A673 (cell line): ENCODE measurements around the gene SPATA9. TPM values are rescaled to one million over a fixed set of nuclear protein-coding genes. Genes with fewer than 3 reads are reported as not detected.

ENCODE experiments used
- BruUV-seq: library from RNA; stranded (reverse); fragments of 400-500 nt; replicated peaks from 2 replicates; lab custom pipeline; 2021; lab: Mats Ljungman, UMichigan
- CTCF ChIA-PET: fragments of 300-600 bp; sonication (Branson Sonifier 250); formaldehyde crosslinking; loops from one replicate; lab custom pipeline; 2022; ENCODE audit warnings: antibody characterized with exemption; lab: Charles Lee
- POLR2A ChIA-PET: fragments of 300-600 bp; sonication (Branson Sonifier 250); formaldehyde crosslinking; loops from one replicate; lab custom pipeline; 2022; ENCODE audit warnings: antibody characterized with exemption; ENCODE audit not compliant: low non-redundant PET; lab: Charles Lee
- DNase-seq: peaks from one replicate; pipeline ENCODE4 v3.0.0-alpha.2; 2015; ENCODE audit warnings: low spot score
- H3K27ac ChIP-seq: fragments of 200-600 bp; sonication (generic); 2 replicates; pipeline ENCODE4 v1.5.1; 2016; ENCODE audit warnings: mixed run types, low read depth, mild to moderate bottlenecking, mixed read lengths, antibody characterized with exemption, low read length; ENCODE audit not compliant: poor library complexity, severe bottlenecking
- H3K27me3 ChIP-seq: fragments of 200-600 bp; sonication (generic); replicated peaks from 2 replicates; pipeline ENCODE4 v1.6.1; 2017; ENCODE audit warnings: mixed run types, low read depth, mild to moderate bottlenecking, mixed read lengths, antibody characterized with exemption, low read length; ENCODE audit not compliant: insufficient read depth, poor library complexity
- H3K36me3 ChIP-seq: fragments of 200-600 bp; sonication (generic); 2 replicates; pipeline ENCODE4 v1.6.1; 2016; ENCODE audit warnings: mixed run types, mild to moderate bottlenecking, mixed read lengths, antibody characterized with exemption, low read length; ENCODE audit not compliant: insufficient read depth, poor library complexity, severe bottlenecking
- H3K4me1 ChIP-seq: fragments of 200-600 bp; sonication (generic); 2 replicates; pipeline ENCODE4 v1.6.1; 2017; ENCODE audit warnings: mixed run types, mild to moderate bottlenecking, mixed read lengths, antibody characterized with exemption, low read length; ENCODE audit not compliant: insufficient read depth, poor library complexity, severe bottlenecking
- H3K4me3 ChIP-seq: fragments of 200-600 bp; sonication (generic); 2 replicates; pipeline ENCODE4 v1.5.1; 2016; ENCODE audit warnings: low read depth, mixed run types, mild to moderate bottlenecking, mixed read lengths, low read length; ENCODE audit not compliant: poor library complexity, severe bottlenecking
- H3K9me3 ChIP-seq: fragments of 200-600 bp; sonication (generic); 2 replicates; pipeline ENCODE4 v1.6.1; 2016; ENCODE audit warnings: mixed run types, low read depth, mild to moderate bottlenecking, mixed read lengths, antibody characterized with exemption, low read length; ENCODE audit not compliant: poor library complexity, severe bottlenecking
- CTCF ChIP-seq: fragments of 300-800, 200-600 bp; sonication (generic); conservative IDR thresholded peaks from 2 replicates; pipeline ENCODE4 v1.5.1; 2017; ENCODE audit warnings: low read depth, mild to moderate bottlenecking, antibody characterized with exemption, low read length, moderate library complexity, mixed read lengths
- EZH2 ChIP-seq: fragments of 200-600 bp; sonication (generic); IDR thresholded peaks from 2 replicates; pipeline ENCODE4 v1.6.1; 2017; ENCODE audit warnings: borderline replicate concordance, low read depth, mild to moderate bottlenecking, mixed read lengths, antibody characterized with exemption, low read length; ENCODE audit not compliant: poor library complexity, severe bottlenecking
- intact Hi-C: fragments of 100-400 bp; cut with micrococcal nuclease; formaldehyde crosslinking; loops from one replicate; pipeline ENCODE4 v1.10.0; 2022; ENCODE audit not compliant: unreplicated experiment
- total RNA-seq: library from RNA; stranded (reverse); gene quantifications from 2 replicates; pipeline ENCODE4 v1.2.3, GENCODE V29; 2021

Gene SPATA9
- total RNA-seq, 1 experiment from 2014 or later, result not detected

GRCh38 chr5:95644351-95645042 is 38.3 kb downstream of the SPATA9 start:
- ChIA-PET POLR2A (no interaction called here), CTCF (interaction anchor here (0.5 to 1.0 kb wide), 3 partner anchors 22 to 691 kb away, joined by 3 read pairs; no protein-coding TSS in a partner anchor)
- no peaks in the 10 kb centered on the region for H3K27me3 ChIP-seq
- no peak overlapping the region for H3K27ac ChIP-seq
- no peaks in the 10 kb centered on the region for H3K36me3 ChIP-seq
- H3K4me1 ChIP-seq, result no peaks in the 10 kb centered on the region
- no TSS peak for BruUV-seq
- H3K4me3 ChIP-seq, result no peak overlapping the region
- TF ChIP-seq EZH2, result no peak
- peak; percentile 88 for TF ChIP-seq CTCF
- peak; percentile 67 for DNase-seq
- intact Hi-C loops, result loop anchor here (1.0 to 10.0 kb wide), 6 partner anchors 88 to 960 kb away; partner anchors contain the start of genes MCTP1 and RHOBTB3
- no peaks in the 10 kb centered on the region for H3K9me3 ChIP-seq

- ChIA-PET CTCF (interaction anchor here (1.0 kb wide), 1 partner anchor 9 kb away, joined by 3 read pairs; no protein-coding TSS in a partner anchor), POLR2A (no interaction called here)
- Histone ChIP-seq H3K27me3 (no peaks in the 10 kb centered on the region), H3K36me3 (no peaks in the 10 kb centered on the region), H3K4me1 (no peaks in the 10 kb centered on the region), H3K4me3 (no peak overlapping the region), H3K27ac (no peak overlapping the region), H3K9me3 (no peaks in the 10 kb centered on the region)
- no peak for DNase-seq
- intact Hi-C loops, result loop anchor here (5.0 to 10.0 kb wide), 4 partner anchors 139 to 962 kb away; partner anchors contain the start of gene MCTP1
- TF ChIP-seq EZH2 (no peak), CTCF (no peak)
- no TSS peak for BruUV-seq
Observed at GRCh38 chr5:95643152-95643551, 39.6 kb downstream of the SPATA9 start.

GRCh38 chr5:95641741-95642220 is 41.0 kb downstream of the SPATA9 start:
- intact Hi-C loops, result loop anchor here (5.0 to 10.0 kb wide), 4 partner anchors 141 to 963 kb away; partner anchors contain the start of gene MCTP1
- Histone ChIP-seq H3K27ac (no peak overlapping the region), H3K9me3 (no peaks in the 10 kb centered on the region), H3K4me1 (no peaks in the 10 kb centered on the region), H3K27me3 (no peaks in the 10 kb centered on the region), H3K36me3 (no peaks in the 10 kb centered on the region), H3K4me3 (no peak overlapping the region)
- TF ChIP-seq EZH2, result no peak
- TF ChIP-seq CTCF, result no peak
- BruUV-seq, result no TSS peak
- DNase-seq, result no peak
- CTCF ChIA-PET, result no interaction called here
- POLR2A ChIA-PET, result no interaction called here
